ENCODE measurements around the gene ZNF182. TPM values are rescaled to one million over a fixed set of nuclear protein-coding genes. Genes with fewer than 3 reads are reported as not detected.

ZNF182 gene
- total and polyA plus RNA-seq, 2 experiments from 2014 or later, result 6.2 to 7.1 TPM

GRCh38 chrX:47936224-47936939 is 67.4 kb downstream of the ZNF182 start (continued):
- TF ChIP-seq, protein P1, sequence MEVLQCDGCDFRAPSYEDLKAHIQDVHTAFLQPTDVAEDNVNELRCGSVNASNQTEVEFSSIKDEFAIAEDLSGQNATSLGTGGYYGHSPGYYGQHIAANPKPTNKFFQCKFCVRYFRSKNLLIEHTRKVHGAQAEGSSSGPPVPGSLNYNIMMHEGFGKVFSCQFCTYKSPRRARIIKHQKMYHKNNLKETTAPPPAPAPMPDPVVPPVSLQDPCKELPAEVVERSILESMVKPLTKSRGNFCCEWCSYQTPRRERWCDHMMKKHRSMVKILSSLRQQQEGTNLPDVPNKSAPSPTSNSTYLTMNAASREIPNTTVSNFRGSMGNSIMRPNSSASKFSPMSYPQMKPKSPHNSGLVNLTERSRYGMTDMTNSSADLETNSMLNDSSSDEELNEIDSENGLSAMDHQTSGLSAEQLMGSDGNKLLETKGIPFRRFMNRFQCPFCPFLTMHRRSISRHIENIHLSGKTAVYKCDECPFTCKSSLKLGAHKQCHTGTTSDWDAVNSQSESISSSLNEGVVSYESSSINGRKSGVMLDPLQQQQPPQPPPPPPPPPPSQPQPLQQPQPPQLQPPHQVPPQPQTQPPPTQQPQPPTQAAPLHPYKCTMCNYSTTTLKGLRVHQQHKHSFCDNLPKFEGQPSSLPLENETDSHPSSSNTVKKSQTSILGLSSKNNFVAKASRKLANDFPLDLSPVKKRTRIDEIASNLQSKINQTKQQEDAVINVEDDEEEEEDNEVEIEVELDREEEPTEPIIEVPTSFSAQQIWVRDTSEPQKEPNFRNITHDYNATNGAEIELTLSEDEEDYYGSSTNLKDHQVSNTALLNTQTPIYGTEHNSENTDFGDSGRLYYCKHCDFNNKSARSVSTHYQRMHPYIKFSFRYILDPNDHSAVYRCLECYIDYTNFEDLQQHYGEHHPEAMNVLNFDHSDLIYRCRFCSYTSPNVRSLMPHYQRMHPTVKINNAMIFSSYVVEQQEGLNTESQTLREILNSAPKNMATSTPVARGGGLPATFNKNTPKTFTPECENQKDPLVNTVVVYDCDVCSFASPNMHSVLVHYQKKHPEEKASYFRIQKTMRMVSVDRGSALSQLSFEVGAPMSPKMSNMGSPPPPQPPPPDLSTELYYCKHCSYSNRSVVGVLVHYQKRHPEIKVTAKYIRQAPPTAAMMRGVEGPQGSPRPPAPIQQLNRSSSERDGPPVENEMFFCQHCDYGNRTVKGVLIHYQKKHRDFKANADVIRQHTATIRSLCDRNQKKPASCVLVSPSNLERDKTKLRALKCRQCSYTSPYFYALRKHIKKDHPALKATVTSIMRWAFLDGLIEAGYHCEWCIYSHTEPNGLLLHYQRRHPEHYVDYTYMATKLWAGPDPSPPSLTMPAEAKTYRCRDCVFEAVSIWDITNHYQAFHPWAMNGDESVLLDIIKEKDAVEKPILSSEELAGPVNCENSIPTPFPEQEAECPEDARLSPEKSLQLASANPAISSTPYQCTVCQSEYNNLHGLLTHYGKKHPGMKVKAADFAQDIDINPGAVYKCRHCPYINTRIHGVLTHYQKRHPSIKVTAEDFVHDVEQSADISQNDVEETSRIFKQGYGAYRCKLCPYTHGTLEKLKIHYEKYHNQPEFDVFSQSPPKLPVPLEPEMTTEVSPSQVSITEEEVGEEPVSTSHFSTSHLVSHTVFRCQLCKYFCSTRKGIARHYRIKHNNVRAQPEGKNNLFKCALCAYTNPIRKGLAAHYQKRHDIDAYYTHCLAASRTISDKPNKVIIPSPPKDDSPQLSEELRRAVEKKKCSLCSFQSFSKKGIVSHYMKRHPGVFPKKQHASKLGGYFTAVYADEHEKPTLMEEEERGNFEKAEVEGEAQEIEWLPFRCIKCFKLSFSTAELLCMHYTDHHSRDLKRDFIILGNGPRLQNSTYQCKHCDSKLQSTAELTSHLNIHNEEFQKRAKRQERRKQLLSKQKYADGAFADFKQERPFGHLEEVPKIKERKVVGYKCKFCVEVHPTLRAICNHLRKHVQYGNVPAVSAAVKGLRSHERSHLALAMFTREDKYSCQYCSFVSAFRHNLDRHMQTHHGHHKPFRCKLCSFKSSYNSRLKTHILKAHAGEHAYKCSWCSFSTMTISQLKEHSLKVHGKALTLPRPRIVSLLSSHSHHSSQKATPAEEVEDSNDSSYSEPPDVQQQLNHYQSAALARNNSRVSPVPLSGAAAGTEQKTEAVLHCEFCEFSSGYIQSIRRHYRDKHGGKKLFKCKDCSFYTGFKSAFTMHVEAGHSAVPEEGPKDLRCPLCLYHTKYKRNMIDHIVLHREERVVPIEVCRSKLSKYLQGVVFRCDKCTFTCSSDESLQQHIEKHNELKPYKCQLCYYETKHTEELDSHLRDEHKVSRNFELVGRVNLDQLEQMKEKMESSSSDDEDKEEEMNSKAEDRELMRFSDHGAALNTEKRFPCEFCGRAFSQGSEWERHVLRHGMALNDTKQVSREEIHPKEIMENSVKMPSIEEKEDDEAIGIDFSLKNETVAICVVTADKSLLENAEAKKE (CRISPR knock-in tag; IDR thresholded peaks at IDR 0.05), result no peak
- no peak for TF ChIP-seq JUNB (IDR thresholded peaks at IDR 0.05; ENCODE audit: unreplicated experiment)
- TF ChIP-seq, protein P2, sequence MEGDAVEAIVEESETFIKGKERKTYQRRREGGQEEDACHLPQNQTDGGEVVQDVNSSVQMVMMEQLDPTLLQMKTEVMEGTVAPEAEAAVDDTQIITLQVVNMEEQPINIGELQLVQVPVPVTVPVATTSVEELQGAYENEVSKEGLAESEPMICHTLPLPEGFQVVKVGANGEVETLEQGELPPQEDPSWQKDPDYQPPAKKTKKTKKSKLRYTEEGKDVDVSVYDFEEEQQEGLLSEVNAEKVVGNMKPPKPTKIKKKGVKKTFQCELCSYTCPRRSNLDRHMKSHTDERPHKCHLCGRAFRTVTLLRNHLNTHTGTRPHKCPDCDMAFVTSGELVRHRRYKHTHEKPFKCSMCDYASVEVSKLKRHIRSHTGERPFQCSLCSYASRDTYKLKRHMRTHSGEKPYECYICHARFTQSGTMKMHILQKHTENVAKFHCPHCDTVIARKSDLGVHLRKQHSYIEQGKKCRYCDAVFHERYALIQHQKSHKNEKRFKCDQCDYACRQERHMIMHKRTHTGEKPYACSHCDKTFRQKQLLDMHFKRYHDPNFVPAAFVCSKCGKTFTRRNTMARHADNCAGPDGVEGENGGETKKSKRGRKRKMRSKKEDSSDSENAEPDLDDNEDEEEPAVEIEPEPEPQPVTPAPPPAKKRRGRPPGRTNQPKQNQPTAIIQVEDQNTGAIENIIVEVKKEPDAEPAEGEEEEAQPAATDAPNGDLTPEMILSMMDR (conservative IDR thresholded peaks at IDR 0.05; ENCODE audit: low read depth in 2 of 2), result no peak
- TF ChIP-seq STAT1 (IDR thresholded peaks at IDR 0.05; ENCODE audit: unreplicated experiment), result no peak

DNA sequence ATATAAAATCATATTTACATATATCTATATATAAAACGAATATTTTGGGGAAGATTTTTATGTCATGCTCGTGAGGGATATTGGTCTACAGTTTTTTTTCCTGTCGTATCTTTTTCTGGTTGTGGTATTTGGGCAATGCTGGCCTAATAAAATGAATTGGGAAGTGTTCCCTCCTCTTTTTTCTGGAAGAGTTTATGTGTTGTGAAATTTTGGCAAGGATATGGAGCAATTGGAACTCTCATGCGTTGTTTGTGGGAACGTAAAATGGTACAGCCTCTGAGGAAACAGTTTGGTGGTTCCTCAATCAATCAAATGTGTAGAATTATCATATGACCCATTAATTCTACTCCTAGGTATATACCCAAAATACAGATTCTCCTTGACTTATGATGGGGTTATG is 69.8 kb downstream of the ZNF182 start:
- H3F3A ChIP-seq (replicated peaks; ENCODE audit: low read depth), result no peaks in the 10 kb centered on the region
- H3K9me2 ChIP-seq (ENCODE audit: insufficient read depth), result no peaks in the 10 kb centered on the region
- H3K36me3 ChIP-seq (ENCODE audit: insufficient read depth), result no peaks in the 10 kb centered on the region
- H3K4me1 ChIP-seq (ENCODE audit: insufficient read depth), result peaks cover 8% of the 10 kb centered on the region; the same call in 1 of the 2 replicates
- no peaks in the 10 kb centered on the region; the same call in 2 of the 3 replicates for H3K9me3 Mint-ChIP-seq
- no peaks in the 10 kb centered on the region for H3K27me3 Mint-ChIP-seq (ENCODE audit: insufficient read depth, low read depth, poor library complexity)
- no peaks in the 10 kb centered on the region for H3K36me3 Mint-ChIP-seq (ENCODE audit: low read depth)
- peaks cover 15% of the 10 kb centered on the region for H3K4me1 Mint-ChIP-seq
- H3K27ac ChIP-seq (ENCODE audit: low read depth), result no peak overlapping the region
- no peak overlapping the region for H3K27ac Mint-ChIP-seq
- no peak for DNase-seq (ENCODE audit: low spot score)
- no peaks in the 10 kb centered on the region for H3K27me3 ChIP-seq (ENCODE audit: insufficient read depth)
- no peak overlapping the region for H3K4me3 ChIP-seq
- no peaks in the 10 kb centered on the region for H3K79me2 ChIP-seq (replicated peaks; ENCODE audit: insufficient read depth)
- H4K20me1 ChIP-seq (replicated peaks; ENCODE audit: insufficient read depth), result no peaks in the 10 kb centered on the region
- ATAC-seq, result no peak
- H3K4me3 Mint-ChIP-seq, result no peak overlapping the region
- H3K4me2 ChIP-seq, result no peak overlapping the region
- no peak overlapping the region for H2AFZ ChIP-seq
- TF ChIP-seq, protein P2 (conservative IDR thresholded peaks at IDR 0.05; ENCODE audit: low read depth in 2 of 2), result no peak
- no peak for TF ChIP-seq REST (IDR thresholded peaks at IDR 0.05; ENCODE audit: unreplicated experiment)

Data from GM23338 (cell line).